MCF 10A (cell line): ENCODE measurements around the gene SLC6A12. TPM values are rescaled to one million over a fixed set of nuclear protein-coding genes. Genes with fewer than 3 reads are reported as not detected.
"Not testable (repeated sequence)": the region's sequence is repeated elsewhere in the genome, so short reads cannot be mapped to it uniquely, and the experiment has no call there.

Experiments
- BruUV-seq: library from RNA; stranded (reverse); fragments of 400-500 nt; replicated peaks from 2 replicates; lab custom pipeline; 2021; lab: Mats Ljungman, UMichigan
- CTCF ChIA-PET: fragments of 300-600 bp; sonication (Branson Sonifier 250); formaldehyde crosslinking; extraction: SDS; loops from one replicate; lab custom pipeline; 2021; ENCODE audit warnings: antibody characterized with exemption, inconsistent platforms; lab: Yijun Ruan, JAX
- POLR2A ChIA-PET: fragments of 300-600, 350-650 bp; sonication (Branson Sonifier 250); formaldehyde crosslinking; extraction: SDS; loops from one replicate; lab custom pipeline; 2020; ENCODE audit warnings: antibody characterized with exemption, inconsistent platforms; lab: Yijun Ruan, JAX
- DNase-seq: peaks from one replicate; pipeline ENCODE4 v3.0.0-alpha.2; 2018; ENCODE audit not compliant: unreplicated experiment
- H3K27ac Mint-ChIP-seq: one replicate; pipeline ENCODE4 v1.8.0; 2022; ENCODE audit warnings: mild to moderate bottlenecking, low read depth, mixed read lengths; ENCODE audit not compliant: unreplicated experiment
- H3K27me3 Mint-ChIP-seq: one replicate; pipeline ENCODE4 v1.8.0; 2022; ENCODE audit warnings: mixed read lengths; ENCODE audit not compliant: insufficient read depth, unreplicated experiment
- H3K36me3 Mint-ChIP-seq: one replicate; pipeline ENCODE4 v1.8.0; 2022; ENCODE audit warnings: mild to moderate bottlenecking, moderate library complexity, mixed read lengths; ENCODE audit not compliant: insufficient read depth, unreplicated experiment
- H3K4me1 Mint-ChIP-seq: one replicate; pipeline ENCODE4 v1.8.0; 2022; ENCODE audit warnings: mixed read lengths; ENCODE audit not compliant: insufficient read depth, unreplicated experiment
- H3K4me3 Mint-ChIP-seq: one replicate; pipeline ENCODE4 v1.8.0; 2022; ENCODE audit warnings: mild to moderate bottlenecking, moderate library complexity, mixed read lengths; ENCODE audit not compliant: unreplicated experiment
- H3K9me3 Mint-ChIP-seq: one replicate; pipeline ENCODE4 v1.8.0; 2022; ENCODE audit warnings: mixed read lengths; ENCODE audit not compliant: unreplicated experiment
- intact Hi-C: fragments of 100-400 bp; cut with micrococcal nuclease; formaldehyde crosslinking; loops from 2 replicates; pipeline ENCODE4 v1.14.1; 2022
- total RNA-seq: library from RNA; stranded (reverse); gene quantifications from 2 replicates; pipeline ENCODE4 v1.2.3, GENCODE V29; 2022
- TF ChIP-seq, protein P1 (sequence below): fragments of 200-600 bp; IDR thresholded peaks from one replicate; pipeline ENCODE4 v1.8.0; 2022; ENCODE audit warnings: antibody characterized with exemption, mild to moderate bottlenecking; ENCODE audit not compliant: unreplicated experiment

SLC6A12 gene
- total RNA-seq, 1 experiment from 2014 or later = not detected

- Mint-ChIP-seq H3K27me3 (peaks cover 37% of the 10 kb centered on the region), H3K9me3 (peaks cover 7% of the 10 kb centered on the region), H3K27ac (no peak overlapping the region), H3K36me3 (no peaks in the 10 kb centered on the region), H3K4me3 (no peak overlapping the region), H3K4me1 (peaks cover 6% of the 10 kb centered on the region)
- ChIA-PET CTCF (no interaction called here), POLR2A (no interaction called here)
- TF ChIP-seq, protein P1, sequence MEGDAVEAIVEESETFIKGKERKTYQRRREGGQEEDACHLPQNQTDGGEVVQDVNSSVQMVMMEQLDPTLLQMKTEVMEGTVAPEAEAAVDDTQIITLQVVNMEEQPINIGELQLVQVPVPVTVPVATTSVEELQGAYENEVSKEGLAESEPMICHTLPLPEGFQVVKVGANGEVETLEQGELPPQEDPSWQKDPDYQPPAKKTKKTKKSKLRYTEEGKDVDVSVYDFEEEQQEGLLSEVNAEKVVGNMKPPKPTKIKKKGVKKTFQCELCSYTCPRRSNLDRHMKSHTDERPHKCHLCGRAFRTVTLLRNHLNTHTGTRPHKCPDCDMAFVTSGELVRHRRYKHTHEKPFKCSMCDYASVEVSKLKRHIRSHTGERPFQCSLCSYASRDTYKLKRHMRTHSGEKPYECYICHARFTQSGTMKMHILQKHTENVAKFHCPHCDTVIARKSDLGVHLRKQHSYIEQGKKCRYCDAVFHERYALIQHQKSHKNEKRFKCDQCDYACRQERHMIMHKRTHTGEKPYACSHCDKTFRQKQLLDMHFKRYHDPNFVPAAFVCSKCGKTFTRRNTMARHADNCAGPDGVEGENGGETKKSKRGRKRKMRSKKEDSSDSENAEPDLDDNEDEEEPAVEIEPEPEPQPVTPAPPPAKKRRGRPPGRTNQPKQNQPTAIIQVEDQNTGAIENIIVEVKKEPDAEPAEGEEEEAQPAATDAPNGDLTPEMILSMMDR = no peak
- no TSS peak for BruUV-seq
- intact Hi-C loops = no loop called here
- DNase-seq = no peak
Measured at GRCh38 chr12:218221-218620, 4.3 kb upstream of the SLC6A12 start.

DNA sequence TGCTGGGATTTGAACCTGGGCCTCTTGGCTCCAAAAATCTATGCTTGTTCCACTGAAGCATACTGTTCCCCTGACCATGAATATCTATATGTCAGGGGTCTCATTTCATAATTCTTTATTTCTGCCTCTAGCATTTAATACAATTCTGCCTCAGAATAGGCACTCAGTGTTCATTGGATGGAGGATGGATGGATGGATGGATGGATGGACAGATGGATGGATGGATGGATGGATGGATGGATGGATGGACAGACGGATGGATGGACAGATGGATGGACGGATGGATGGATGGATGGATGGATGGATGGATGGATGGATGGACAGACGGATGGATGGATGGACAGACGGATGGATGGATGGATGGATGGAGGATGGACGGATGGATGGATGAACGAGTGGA lies 3.1 kb upstream of the SLC6A12 start:
- POLR2A ChIA-PET, H3K9me3 Mint-ChIP-seq, DNase-seq, H3K36me3 Mint-ChIP-seq, CTCF ChIA-PET, intact Hi-C loops, BruUV-seq, H3K27ac Mint-ChIP-seq, H3K4me3 Mint-ChIP-seq, H3K4me1 Mint-ChIP-seq: not testable (repeated sequence)
- peaks cover 42% of the 10 kb centered on the region for H3K27me3 Mint-ChIP-seq

- POLR2A ChIA-PET = no interaction called here
- Mint-ChIP-seq H3K36me3 (no peaks in the 10 kb centered on the region), H3K27me3 (peaks cover 48% of the 10 kb centered on the region), H3K27ac (no peak overlapping the region), H3K4me1 (peaks cover 6% of the 10 kb centered on the region), H3K4me3 (no peak overlapping the region), H3K9me3 (peaks cover 7% of the 10 kb centered on the region)
- CTCF ChIA-PET = no interaction called here
- no peak for DNase-seq
- intact Hi-C loops = no loop called here
- TF ChIP-seq, protein P1 = no peak
- BruUV-seq = no TSS peak
Measured at GRCh38 chr12:215116-215515, 1.2 kb upstream of the SLC6A12 start.

- POLR2A ChIA-PET = no interaction called here
Measured at GRCh38 chr12:213527-213932, 427 bp downstream of the SLC6A12 start.

More at GRCh38 chr12:213527-213932, 427 bp downstream of the SLC6A12 start:
- no TSS peak for BruUV-seq
- DNase-seq = no peak
- Mint-ChIP-seq H3K27ac (no peak overlapping the region), H3K27me3 (peaks cover 64% of the 10 kb centered on the region), H3K36me3 (no peaks in the 10 kb centered on the region), H3K4me1 (peaks cover 6% of the 10 kb centered on the region), H3K9me3 (peaks cover 7% of the 10 kb centered on the region), H3K4me3 (no peak overlapping the region)
- CTCF ChIA-PET = no interaction called here
- TF ChIP-seq, protein P1 = no peak
- intact Hi-C loops = no loop called here
